ENCODE data around the gene ATAT1. TPM values are rescaled to one million over a fixed set of nuclear protein-coding genes. Genes with fewer than 3 reads are reported as not detected.
A peak's percentile ranks its signal among the peaks of the same experiment; 100 is the strongest.

Gene ATAT1
- total and polyA plus RNA-seq, 2 of the 13 experiments (the other 11 are each of a cell fraction or from before 2014, with no cell fraction given), result 9.2 to 23.6 TPM

GRCh38 chr6:30615219-30615957, 11.3 kb upstream of the ATAT1 start (continued):
- TF ChIP-seq GLMP (CRISPR knock-in tag; IDR thresholded peaks at IDR 0.05; ENCODE audit: borderline replicate concordance) (no peak), IKZF4 (CRISPR knock-in tag; IDR thresholded peaks at IDR 0.05; ENCODE audit: borderline replicate concordance, low read depth, not compliant biosample characterization) (no peak), HMG20B (CRISPR knock-in tag; conservative IDR thresholded peaks at IDR 0.05) (no peak), PBX3 (CRISPR knock-in tag; IDR thresholded peaks at IDR 0.05; ENCODE audit: borderline replicate concordance) (0 out of 2 replicates have a peak, but pooled peaks have one; percentile 57), MLXIP (CRISPR knock-in tag; IDR thresholded peaks at IDR 0.05; ENCODE audit: borderline replicate concordance) (peak; percentile 32; the same call in 1 of the 2 replicates), ZFP62 (CRISPR knock-in tag; IDR thresholded peaks at IDR 0.05) (no peak), ZNF883 (CRISPR knock-in tag; IDR thresholded peaks at IDR 0.05; ENCODE audit: not compliant biosample characterization) (no peak), ZHX1 (CRISPR knock-in tag; IDR thresholded peaks at IDR 0.05; ENCODE audit: low read depth) (peak; percentile 37; the same call in 1 of the 2 replicates), GZF1 (CRISPR knock-in tag; IDR thresholded peaks at IDR 0.05) (no peak; the same call in 1 of the 2 replicates), ZSCAN30 (CRISPR knock-in tag; IDR thresholded peaks at IDR 0.05) (no peak), ZNF280D (CRISPR knock-in tag; IDR thresholded peaks at IDR 0.05) (peak; percentile 54; the same call in 1 of the 2 replicates), ZNF510 (CRISPR knock-in tag; IDR thresholded peaks at IDR 0.05; ENCODE audit: low read depth) (no peak), SALL2 (CRISPR knock-in tag; IDR thresholded peaks at IDR 0.05) (no peak), ATM (IDR thresholded peaks at IDR 0.05; ENCODE audit: borderline replicate concordance) (no peak), TBX3 (IDR thresholded peaks at IDR 0.05; ENCODE audit: borderline replicate concordance) (peak; percentile 34; the same call in 1 of the 2 replicates), TGIF2 (CRISPR knock-in tag; IDR thresholded peaks at IDR 0.05) (no peak), ZNF556 (CRISPR knock-in tag; IDR thresholded peaks at IDR 0.05; ENCODE audit: borderline replicate concordance) (0 out of 2 replicates have a peak, but pooled peaks have one; percentile 14)
